Measurements from ENCODE around the gene NACA.

The NACA gene

DNA sequence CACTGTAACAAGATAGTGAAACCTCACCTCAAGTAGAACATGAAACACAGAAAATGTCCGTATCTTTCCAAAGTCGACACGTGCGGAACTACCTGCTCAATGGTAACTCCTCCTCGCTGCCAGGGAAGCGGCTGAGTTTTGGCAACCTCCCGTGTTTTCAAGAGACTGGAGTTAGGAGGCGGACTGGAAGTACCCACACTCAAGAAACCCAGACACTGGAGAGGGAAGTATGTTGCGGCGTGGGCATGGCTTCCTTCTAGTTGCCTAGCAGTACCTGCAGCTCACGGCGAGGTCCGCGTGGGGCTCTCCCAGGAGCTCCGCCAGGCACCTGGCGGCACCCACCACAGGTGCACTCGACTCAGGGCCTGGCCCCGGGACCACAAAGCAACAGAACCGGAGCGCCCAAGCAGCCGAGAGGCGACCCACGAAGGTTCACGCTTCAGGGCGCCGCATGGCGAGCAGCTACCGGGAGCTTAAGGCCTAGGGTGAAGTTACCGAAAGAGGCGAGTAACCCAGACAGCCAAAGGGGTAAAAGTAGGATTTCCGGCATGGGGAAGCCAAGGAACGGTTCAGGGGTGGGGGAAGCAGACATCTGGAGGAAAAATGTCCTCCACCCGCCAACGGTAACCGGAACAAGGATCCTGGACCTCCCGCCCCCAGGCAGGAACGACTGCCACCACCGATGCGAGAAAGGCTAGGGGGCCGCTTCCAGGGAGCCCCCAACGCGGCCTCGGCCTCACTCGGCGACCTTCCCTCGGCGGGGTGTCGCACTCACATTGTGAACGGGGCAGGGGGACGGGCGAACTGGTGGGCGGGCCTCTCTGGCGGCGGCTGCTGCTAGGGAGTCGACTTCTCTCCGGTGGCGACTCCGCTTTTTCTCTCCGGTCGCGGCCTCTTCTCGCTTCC lies 37.6 kb downstream of the NACA start:
- DNase-seq: no peak

DNA sequence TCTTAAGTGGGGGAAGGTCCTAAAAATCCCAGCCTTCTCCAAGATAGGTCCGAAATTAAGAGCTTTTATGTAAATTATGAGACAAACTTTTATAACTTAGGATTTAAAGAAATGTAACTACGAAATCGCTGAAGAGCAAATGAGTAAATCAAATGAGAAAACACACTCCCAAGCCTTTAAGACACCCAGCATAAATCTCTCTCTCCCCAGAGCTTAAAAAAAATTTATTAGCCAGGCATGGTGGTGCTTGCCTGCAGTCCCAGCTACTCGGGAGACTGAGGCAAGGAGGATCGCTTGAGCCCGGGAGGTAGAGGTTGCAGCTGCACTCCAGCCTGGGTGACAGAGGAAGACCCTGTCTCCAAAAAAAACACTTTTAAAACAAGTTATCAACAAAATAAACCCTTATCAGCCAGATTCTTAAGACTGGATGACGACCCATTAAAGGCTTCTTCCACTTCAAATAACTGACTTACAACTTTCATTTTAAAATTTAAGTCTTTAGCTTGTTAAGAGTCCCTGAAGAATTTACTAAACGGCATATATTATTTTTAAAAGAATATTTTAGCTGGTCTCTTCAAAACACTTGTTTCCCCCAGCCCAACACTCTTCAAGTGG lies 40.2 kb downstream of the NACA start:
- DNase-seq: no peak

DNA sequence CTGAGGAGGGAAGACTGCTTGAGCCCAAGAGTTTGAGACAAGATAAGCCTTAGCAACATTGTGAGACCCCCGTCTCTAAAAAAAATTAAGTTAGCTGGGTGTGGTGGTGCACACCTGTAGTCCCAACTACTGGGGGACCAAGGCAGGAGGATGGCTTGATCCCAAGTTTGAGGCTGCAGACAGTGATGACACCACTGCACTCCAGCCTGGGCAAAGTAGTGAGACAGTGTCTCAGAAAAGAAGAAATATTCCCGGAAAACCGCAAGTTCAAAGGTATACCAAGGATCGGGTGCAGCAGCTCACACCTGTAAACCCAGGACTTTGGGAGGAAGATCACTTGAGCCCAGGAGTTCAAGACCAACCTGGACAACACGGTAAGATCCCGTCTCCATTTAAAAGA lies 42.8 kb downstream of the NACA start:
- no peak for DNase-seq

DNA sequence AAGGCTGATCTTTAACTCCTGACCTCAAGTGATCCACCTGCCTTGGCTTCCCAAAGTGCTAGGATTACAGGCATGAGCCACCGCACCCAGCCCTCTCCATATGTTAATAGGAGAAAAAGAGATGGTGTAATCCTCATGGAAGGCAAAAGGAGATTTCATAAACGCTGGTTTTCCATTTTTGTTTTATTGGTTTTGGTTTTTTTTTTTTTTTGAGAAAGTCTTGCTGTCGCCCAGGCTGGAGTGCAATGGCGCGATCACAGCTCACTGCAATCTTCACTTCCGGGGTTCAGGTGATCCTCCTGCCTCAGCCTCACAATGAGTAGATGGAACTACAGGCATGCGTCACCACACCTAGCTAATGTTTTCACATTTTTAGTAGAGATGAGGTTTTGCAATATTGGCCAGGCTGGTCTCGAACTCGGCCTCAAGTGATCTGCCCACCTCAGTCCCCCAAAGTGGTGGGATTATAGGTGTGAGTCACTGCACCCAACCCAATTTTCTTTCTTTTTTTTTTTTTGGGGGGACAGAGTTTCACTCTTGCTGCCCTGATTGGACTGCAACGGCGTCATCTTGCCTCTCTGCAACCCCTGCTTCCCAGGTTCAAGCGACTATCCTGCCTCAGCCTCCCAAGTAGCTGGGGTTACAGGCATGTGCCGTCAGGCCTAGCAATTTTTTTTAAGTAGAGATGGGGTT lies 45.1 kb downstream of the NACA start:
- no peak for DNase-seq

DNA sequence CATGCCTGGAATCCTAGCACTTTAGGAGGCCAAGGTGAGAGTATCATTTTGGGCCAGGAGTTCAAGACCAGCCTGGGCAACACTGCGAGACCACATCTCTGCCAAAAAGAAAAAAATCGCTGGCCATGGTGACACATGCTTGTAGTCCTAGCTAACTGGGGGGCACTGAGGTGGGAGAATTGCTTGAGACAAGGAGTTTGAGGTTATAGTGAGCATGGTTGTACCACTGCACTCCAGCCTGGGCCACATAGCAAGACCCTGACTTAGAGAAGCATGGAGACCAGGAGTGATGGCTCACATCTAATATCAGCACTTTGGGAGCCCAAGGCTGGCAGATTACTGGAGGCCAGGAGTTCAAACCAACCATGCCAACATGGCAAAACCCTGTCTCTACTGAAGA lies 46.2 kb downstream of the NACA start:
- DNase-seq: no peak

DNA sequence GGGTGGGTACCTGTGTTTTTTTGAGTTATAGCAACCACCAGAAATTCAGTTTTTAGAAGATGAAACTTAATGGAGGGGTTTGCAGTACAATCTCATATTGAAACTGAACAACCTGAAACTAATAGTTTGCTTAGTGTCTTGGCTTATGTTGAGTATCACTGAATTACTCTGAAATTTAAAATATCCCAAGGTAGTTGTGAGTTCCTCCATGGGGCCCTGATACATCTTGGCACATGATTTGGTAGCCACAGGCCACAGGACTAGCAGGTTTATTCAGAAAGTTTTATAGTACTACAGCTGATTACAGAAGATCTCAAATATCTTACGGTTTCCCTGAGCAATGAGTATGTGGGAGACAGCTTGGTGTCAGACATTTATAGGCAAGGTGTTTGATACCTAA lies 47.4 kb downstream of the NACA start:
- no peak for DNase-seq

DNA sequence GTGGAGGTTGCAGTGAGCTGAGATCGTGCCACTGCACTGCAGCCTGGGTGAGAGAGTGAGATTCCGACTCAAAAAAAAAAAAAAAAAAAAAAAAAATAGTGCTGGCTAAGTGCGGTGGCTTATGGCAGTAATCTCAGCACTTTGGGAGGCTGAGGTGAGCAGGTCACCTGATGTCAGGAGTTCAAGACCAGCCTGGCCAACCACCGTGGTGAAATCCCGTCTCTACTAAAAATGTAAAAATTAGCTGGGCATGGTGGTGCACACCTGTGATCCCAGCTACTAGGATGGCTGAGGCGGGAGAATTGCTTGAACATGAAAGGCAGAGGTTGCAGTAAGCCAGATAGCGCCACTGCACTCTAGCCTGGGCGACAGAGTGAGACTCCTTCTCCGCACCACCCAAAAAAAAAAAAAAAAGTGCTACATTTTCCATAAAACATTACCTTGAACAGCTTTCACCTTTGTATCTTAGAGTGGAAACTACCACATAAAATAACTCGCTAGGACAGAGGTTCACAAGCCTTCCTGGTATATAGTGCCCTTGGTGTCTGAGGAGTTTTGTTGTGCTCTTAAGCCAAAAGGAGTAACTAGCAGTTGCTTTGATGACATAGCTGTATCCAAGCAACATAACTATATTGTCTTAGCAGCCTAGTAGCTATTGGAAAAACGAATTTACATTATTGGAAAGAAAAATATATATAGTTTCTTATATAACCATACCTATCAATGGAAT lies 48.1 kb downstream of the NACA start:
- DNase-seq: no peak

DNA sequence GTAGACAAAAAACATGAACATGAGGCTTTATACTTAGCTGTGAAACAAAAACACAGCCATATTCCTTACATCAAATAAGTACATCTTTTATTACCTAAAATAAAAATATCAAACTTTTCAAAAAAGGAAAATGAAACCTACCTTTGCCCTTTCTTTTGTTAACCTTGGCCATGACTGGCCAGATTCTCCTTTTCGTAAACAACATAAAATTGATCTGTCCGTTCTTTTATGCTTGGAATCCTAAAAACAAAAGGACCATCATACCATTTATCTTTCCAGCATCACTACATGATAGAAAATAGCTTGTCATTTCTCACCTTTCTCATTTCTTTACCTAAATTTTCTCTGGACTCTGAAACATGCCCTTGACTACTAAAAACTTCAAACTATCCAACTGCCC lies 53.5 kb downstream of the NACA start:
- no peak for DNase-seq

DNA sequence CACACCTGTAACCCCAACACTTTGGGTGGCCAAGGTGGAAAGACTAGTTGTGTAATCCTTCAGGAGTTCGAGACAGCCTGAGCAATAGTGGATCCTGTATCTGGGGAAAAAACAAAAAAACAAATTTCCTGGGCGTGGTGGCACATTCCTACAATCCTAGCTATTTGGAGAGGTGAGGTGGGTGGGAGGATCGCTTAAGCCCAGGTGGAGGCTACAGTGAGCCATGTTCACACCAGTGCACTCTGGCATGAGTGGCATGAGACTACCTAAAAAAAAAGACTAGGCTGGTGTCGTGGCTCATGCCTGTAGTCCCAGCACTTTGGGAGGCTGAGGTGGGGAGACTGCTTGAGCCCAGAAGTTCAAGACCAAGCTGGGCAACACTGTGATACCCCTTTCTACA lies 54.3 kb downstream of the NACA start:
- DNase-seq: no peak

DNA sequence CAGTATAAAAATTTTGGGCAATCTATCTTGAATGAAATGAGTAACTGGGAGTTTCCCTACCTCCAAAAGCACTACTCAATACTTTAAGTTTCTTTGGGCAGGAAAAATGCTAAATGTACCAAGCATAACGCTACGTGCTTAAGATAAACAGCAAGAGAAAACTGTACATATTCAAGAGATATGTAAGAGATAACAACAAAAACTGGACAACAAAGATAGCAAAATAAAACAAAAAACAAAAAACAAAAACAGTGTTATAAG lies 57.0 kb downstream of the NACA start:
- DNase-seq: no peak
